ENCODE data around the gene ADPRH.
A peak's percentile ranks its signal among the peaks of the same experiment; 100 is the strongest.
"Not testable (repeated sequence)": the region's sequence is repeated elsewhere in the genome, so short reads cannot be mapped to it uniquely, and the experiment has no call there.

Gene ADPRH

GRCh38 chr3:119594066-119594465 is 14.8 kb downstream of the ADPRH start:
- DNase-seq (ENCODE audit: low read depth) = no peak
- no peak overlapping the region for H3K4me3 ChIP-seq (ENCODE audit: low read depth, low read length)
- TF ChIP-seq CTCF (IDR thresholded peaks at IDR 0.05; ENCODE audit: low read depth, low read length, missing control alignments) = no peak

GRCh38 chr3:119594929-119595328 is 15.6 kb downstream of the ADPRH start:
- not testable (repeated sequence) for DNase-seq (ENCODE audit: low read depth); H3K4me3 ChIP-seq (ENCODE audit: low read depth, low read length)

GRCh38 chr3:119595639-119596334 is 16.5 kb downstream of the ADPRH start:
- no peak overlapping the region for H3K4me3 ChIP-seq (ENCODE audit: low read depth, low read length)
- TF ChIP-seq CTCF (IDR thresholded peaks at IDR 0.05; ENCODE audit: low read depth, low read length, missing control alignments) = no peak
- no peak for DNase-seq (ENCODE audit: low read depth)

- H3K4me3 ChIP-seq (ENCODE audit: low read depth, low read length) = no peak overlapping the region
- DNase-seq (ENCODE audit: low read depth) = no peak
- no peak for TF ChIP-seq CTCF (IDR thresholded peaks at IDR 0.05; ENCODE audit: low read depth, low read length, missing control alignments)
Measured at GRCh38 chr3:119596398-119596797, 17.1 kb downstream of the ADPRH start.

GRCh38 chr3:119597548-119598288 is 18.4 kb downstream of the ADPRH start, which contains the start of gene PLA1A:
Gene PLA1A, plus strand, starts transcription at chr3:119597885. Its CDS starts 29 bp downstream, at chr3:119597914.
- peak within 1 kb of the TSS; percentile 26; the same call in 1 of the 2 replicates for H3K4me3 ChIP-seq (ENCODE audit: low read depth, low read length)
- no peak for DNase-seq (ENCODE audit: low read depth)
- no peak for TF ChIP-seq CTCF (IDR thresholded peaks at IDR 0.05; ENCODE audit: low read depth, low read length, missing control alignments)

- DNase-seq (ENCODE audit: low read depth) = peak; percentile 53
- TF ChIP-seq CTCF (IDR thresholded peaks at IDR 0.05; ENCODE audit: low read depth, low read length, missing control alignments) = no peak
- H3K4me3 ChIP-seq (ENCODE audit: low read depth, low read length) = peak overlapping the region; percentile 26; the same call in 1 of the 2 replicates
Measured at GRCh38 chr3:119598410-119599098, 19.3 kb downstream of the ADPRH start.

DNA sequence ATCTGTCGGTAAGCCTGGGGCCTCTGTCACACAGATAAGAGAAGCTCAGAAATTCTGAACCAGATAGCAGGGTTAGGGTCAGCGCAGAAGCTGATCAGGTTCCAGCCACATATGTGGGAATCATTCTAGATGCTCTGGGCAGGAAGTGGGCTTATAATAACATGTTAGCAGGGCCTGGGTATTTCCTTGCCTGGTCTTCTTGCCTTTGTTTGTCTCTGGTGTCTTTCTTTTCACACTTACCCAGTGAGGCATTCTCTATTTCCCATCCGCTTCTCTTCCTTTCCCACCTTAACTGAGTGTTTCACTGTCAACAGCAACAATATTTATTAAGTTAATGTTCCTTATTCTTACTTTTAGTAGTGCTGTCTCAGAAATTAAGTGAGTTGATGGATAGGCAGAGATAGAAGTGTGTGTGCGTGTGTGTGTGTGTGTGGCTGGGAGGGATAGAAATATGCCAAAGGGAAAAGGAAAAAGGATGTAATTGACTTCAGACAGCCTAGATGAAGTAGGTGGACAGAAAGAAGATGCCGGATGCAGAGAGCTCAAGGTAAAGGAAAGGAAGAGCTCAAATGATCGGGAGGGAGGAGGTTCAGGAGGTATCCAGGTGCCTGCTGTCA is 20.4 kb downstream of the ADPRH start:
- H3K4me3 ChIP-seq (ENCODE audit: low read depth, low read length) = peak overlapping the region; percentile 22; the same call in 1 of the 2 replicates
- TF ChIP-seq CTCF (IDR thresholded peaks at IDR 0.05; ENCODE audit: low read depth, low read length, missing control alignments) = no peak
- DNase-seq (ENCODE audit: low read depth) = no peak

All from GM12864 (cell line).